Naive thymus-derived CD8-positive, alpha-beta T cell (primary cell): ENCODE measurements around the gene NOPCHAP1. TPM values are rescaled to one million over a fixed set of nuclear protein-coding genes. Genes with fewer than 3 reads are reported as not detected.

Experiments
- ATAC-seq, 2 donors: fragments of 150-1000 bp; cut with Tn5 transposase in 1 of 2; sonication (Bioruptor Pico), chemical (Tn5 transposase) in 1 of 2; 1 replicate in 1 of 2; 2 replicates in 1 of 2; pipeline ENCODE4 v1.10.0; 2021; ENCODE audit warnings: mild to moderate bottlenecking in 2 of 2, moderate library complexity in 2 of 2
- POLR2A ChIA-PET: fragments of 350-600 bp; sonication (Branson Sonifier 250); formaldehyde crosslinking; loops from one replicate; lab custom pipeline; 2021; ENCODE audit warnings: antibody characterized with exemption; lab: Charles Lee
- DNase-seq, 10 donors: peaks; one replicate each; pipeline versions ENCODE4 v3.0.0 to v3.0.0-alpha.2; 2020 to 2022
- H3K27ac Mint-ChIP-seq, 10 donors: one replicate each; pipeline ENCODE4 v1.8.0; 2020 to 2022; ENCODE audit warnings: mild to moderate bottlenecking in 10 of 10, mixed read lengths in 10 of 10, moderate library complexity in 4 of 10, inconsistent platforms in 1 of 10
- H3K27me3 Mint-ChIP-seq, 5 donors: one replicate each; pipeline ENCODE4 v1.8.0; 2021 to 2022; ENCODE audit warnings: mixed read lengths in 5 of 5
- H3K36me3 Mint-ChIP-seq, 3 donors: one replicate each; pipeline ENCODE4 v1.8.0; 2020 to 2022; ENCODE audit warnings: mixed read lengths in 3 of 3, mild to moderate bottlenecking in 2 of 3, inconsistent platforms in 1 of 3
- H3K4me1 Mint-ChIP-seq, 4 donors: one replicate each; pipeline ENCODE4 v1.8.0; 2021 to 2022; ENCODE audit warnings: mixed read lengths in 4 of 4
- H3K4me3 Mint-ChIP-seq, 10 donors: one replicate each; pipeline ENCODE4 v1.8.0; 2020 to 2022; ENCODE audit warnings: mild to moderate bottlenecking in 10 of 10, mixed read lengths in 10 of 10, moderate library complexity in 6 of 10, inconsistent platforms in 1 of 10
- H3K9me3 Mint-ChIP-seq, 9 donors: one replicate each; pipeline ENCODE4 v1.8.0; 2020 to 2022; ENCODE audit warnings: mixed read lengths in 9 of 9, mild to moderate bottlenecking in 3 of 9, inconsistent platforms in 1 of 9, moderate library complexity in 1 of 9
- polyA plus RNA-seq, 3 donors: library from polyadenylated mRNA; unstranded; fragments of 300-500 nt; fragmentation: Illumina TruSeq; gene quantifications; one replicate each; pipeline ENCODE4 v1.2.3, GENCODE V29; 2021
- total RNA-seq, 8 experiments: library from RNA in 2 of 8; stranded (reverse) in 2 of 8; gene quantifications; one replicate each; pipeline ENCODE4 v1.2.3 and lab custom pipeline; 2021 to 2026

Gene NOPCHAP1
- total and polyA plus RNA-seq, 5 experiments from 2014 or later = 15.4 to 25.8 (median 16.8) TPM

DNA sequence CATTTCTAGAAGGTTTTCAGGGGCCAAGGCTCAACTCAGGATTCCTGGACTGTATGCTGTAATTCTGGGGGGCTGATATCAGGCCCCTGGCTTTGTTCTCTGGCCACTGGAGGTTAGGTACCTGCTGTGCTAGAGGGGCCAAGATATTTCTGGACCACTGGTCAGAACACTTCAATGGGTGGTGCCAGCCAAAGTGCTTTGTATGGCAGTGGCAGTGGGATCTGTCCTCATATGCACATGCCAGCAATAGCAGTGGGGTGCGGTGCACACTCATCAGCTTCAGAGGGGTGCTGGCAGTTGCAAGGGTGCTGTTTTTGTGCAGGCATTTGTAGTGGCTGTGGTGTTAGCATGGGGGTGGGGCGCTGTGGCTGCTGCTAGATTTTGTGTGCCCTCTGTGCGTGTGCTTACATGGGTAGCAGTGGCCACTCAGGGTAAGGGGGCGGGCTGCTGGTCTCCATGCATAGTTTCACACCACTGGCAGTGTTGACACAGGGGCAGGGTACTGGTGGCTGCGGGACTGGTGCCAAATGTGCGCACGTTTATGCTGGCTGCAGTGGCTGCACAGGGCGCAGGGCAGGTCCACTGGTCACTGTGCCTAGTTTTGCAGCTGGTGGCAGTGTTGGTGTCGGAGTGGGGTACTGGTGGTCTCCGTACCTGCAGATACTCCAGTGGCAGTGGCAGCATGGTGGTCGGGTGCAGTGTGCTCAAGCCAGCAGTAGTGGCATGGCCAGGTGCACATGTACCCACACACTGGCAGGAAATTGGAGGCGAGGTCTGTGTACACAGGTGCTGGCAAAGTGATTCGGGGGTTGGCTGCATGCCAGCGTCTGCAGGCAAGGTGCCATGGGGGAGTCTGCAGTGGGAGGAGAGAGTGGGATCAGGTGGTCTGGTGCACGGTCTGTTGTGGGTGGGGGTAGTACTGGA lies 12.6 kb downstream of the NOPCHAP1 start:
- H3K4me3 Mint-ChIP-seq = peak overlapping the region in 6 of 10 donors; percentile 10 to 41 (median 32)
- DNase-seq (peak in 4 of 10 donors; percentile 8 to 68 (median 26)), ATAC-seq (peak in 1 of 2 donors; percentile 74)
- peaks cover 0 to 21% (median 10%) of the 10 kb centered on the region in 9 donors for H3K9me3 Mint-ChIP-seq
- peaks cover 46 to 91% (median 81%) of the 10 kb centered on the region in 3 donors for H3K36me3 Mint-ChIP-seq
- no peaks in the 10 kb centered on the region for H3K27me3 Mint-ChIP-seq
- POLR2A ChIA-PET = no interaction called here
- H3K4me1 Mint-ChIP-seq = peaks cover 13 to 29% (median 19%) of the 10 kb centered on the region in 4 donors
- peak overlapping the region in 4 of 10 donors; percentile 32 to 75 (median 52) for H3K27ac Mint-ChIP-seq

GRCh38 chr12:104999347-104999685 lies 13.2 kb downstream of the NOPCHAP1 start:
- peaks cover 0 to 21% (median 10%) of the 10 kb centered on the region in 9 donors for H3K9me3 Mint-ChIP-seq
- H3K4me1 Mint-ChIP-seq = peaks cover 13 to 29% (median 19%) of the 10 kb centered on the region in 4 donors
- no peaks in the 10 kb centered on the region for H3K27me3 Mint-ChIP-seq
- H3K36me3 Mint-ChIP-seq = peaks cover 46 to 91% (median 81%) of the 10 kb centered on the region in 3 donors
- peak overlapping the region in 2 of 10 donors; percentile 11 to 34 for H3K4me3 Mint-ChIP-seq
- DNase-seq (no peak), ATAC-seq (no peak)
- POLR2A ChIA-PET = no interaction called here
- H3K27ac Mint-ChIP-seq = peak overlapping the region in 2 of 10 donors; percentile 40 to 75

DNA sequence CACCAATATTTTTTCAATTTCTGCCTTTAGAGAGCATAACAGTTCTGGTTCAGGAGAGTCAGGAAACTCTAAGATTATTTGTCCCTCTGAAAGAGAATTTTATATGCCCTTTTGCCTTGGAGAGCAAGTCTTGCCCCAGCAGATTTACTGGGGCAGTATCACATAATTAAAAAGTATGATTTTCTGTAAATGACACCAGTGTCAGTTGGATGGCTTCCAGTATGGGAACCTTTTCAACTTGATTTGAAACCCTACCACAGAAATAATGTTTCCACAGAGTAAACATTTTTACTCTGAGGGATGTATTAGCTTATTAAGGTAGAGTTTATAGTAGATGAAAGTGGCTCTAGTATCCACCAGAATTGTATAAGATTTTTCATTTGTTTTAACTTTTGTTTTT lies 15.4 kb downstream of the NOPCHAP1 start:
- Mint-ChIP-seq H3K4me1 (peaks cover 15 to 31% (median 19%) of the 10 kb centered on the region in 4 donors), H3K27me3 (no peaks in the 10 kb centered on the region), H3K4me3 (no peak overlapping the region), H3K36me3 (peaks cover 47 to 90% (median 81%) of the 10 kb centered on the region in 3 donors), H3K9me3 (peaks cover 0 to 21% (median 10%) of the 10 kb centered on the region in 9 donors), H3K27ac (no peak overlapping the region)
- POLR2A ChIA-PET = no interaction called here
- no peak for ATAC-seq
- no peak for DNase-seq

DNA sequence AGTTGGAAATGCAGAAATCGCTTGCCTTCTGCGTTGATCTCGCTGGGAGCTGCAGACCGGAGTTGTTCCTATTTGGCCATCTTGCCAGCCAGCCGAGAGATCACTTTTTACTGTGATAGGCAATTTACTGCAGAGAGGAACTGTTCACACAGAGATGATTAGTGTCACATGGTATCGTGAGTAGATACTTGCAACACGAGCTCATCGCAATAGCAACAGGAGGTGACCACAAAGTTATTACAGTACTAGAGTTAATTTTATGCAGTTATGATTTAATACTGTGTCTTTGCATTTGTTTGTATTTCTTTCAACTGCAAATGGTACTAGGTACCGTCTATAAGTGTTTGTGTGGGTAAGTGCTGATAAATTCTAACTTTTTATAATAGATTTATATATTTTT lies 27.8 kb downstream of the NOPCHAP1 start:
- Mint-ChIP-seq H3K4me3 (no peak overlapping the region), H3K27me3 (no peaks in the 10 kb centered on the region), H3K27ac (no peak overlapping the region), H3K36me3 (peaks cover 31 to 79% (median 58%) of the 10 kb centered on the region in 3 donors), H3K9me3 (peaks cover 0 to 30% (median 12%) of the 10 kb centered on the region in 9 donors), H3K4me1 (peaks cover 0 to 8% (median 2%) of the 10 kb centered on the region in 4 donors)
- ATAC-seq (no peak), DNase-seq (no peak)
- POLR2A ChIA-PET = no interaction called here

- no peak for ATAC-seq
- Mint-ChIP-seq H3K4me3 (no peak overlapping the region), H3K27me3 (no peaks in the 10 kb centered on the region), H3K36me3 (peaks cover 28 to 75% (median 51%) of the 10 kb centered on the region in 3 donors), H3K4me1 (peaks cover 0 to 8% (median under 1%) of the 10 kb centered on the region in 4 donors), H3K27ac (no peak overlapping the region), H3K9me3 (peaks cover 0 to 28% (median 12%) of the 10 kb centered on the region in 9 donors)
- POLR2A ChIA-PET = no interaction called here
- no peak for DNase-seq
Measured at GRCh38 chr12:105014603-105015002, 28.5 kb downstream of the NOPCHAP1 start.

DNA sequence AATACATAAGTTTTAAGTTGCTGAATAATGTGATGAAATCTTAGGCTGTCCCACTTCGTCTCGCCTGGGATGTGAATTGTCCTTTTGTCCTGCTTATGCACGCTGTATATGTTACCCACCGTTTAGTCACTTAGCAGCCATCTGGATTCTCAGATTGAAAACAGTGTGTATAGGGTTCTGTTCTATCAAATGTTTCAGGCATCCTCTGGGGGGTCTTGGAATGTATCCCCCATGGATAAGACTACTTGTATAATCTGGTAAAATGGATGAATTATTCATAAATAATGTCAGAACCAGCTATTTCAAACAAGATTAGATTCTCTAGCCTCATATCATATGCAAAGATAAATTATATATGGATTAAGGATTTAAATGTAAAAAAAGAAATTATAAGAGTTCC lies 29.4 kb downstream of the NOPCHAP1 start:
- Mint-ChIP-seq H3K27me3 (no peaks in the 10 kb centered on the region), H3K27ac (no peak overlapping the region), H3K4me3 (no peak overlapping the region), H3K4me1 (peaks cover 0 to 8% (median 0%) of the 10 kb centered on the region in 4 donors), H3K36me3 (peaks cover 20 to 65% (median 42%) of the 10 kb centered on the region in 3 donors), H3K9me3 (peaks cover 0 to 21% (median 8%) of the 10 kb centered on the region in 9 donors)
- POLR2A ChIA-PET = interaction anchor here (0.7 kb wide), 1 partner anchor 1038 kb away, joined by 3 read pairs; no protein-coding TSS in a partner anchor
- ATAC-seq = no peak
- no peak for DNase-seq

- Mint-ChIP-seq H3K36me3 (peaks cover 0 to 41% (median 18%) of the 10 kb centered on the region in 3 donors), H3K4me3 (no peak overlapping the region), H3K4me1 (peaks cover 0 to 2% (median 0%) of the 10 kb centered on the region in 4 donors), H3K27me3 (no peaks in the 10 kb centered on the region), H3K27ac (no peak overlapping the region), H3K9me3 (no peaks in the 10 kb centered on the region)
- no peak for DNase-seq
- ATAC-seq = no peak
- POLR2A ChIA-PET = no interaction called here
Measured at GRCh38 chr12:105018012-105018411, 31.9 kb downstream of the NOPCHAP1 start.

GRCh38 chr12:105018776-105019175 lies 32.7 kb downstream of the NOPCHAP1 start:
- no peak overlapping the region for H3K4me3 Mint-ChIP-seq
- H3K27ac Mint-ChIP-seq = no peak overlapping the region

DNA sequence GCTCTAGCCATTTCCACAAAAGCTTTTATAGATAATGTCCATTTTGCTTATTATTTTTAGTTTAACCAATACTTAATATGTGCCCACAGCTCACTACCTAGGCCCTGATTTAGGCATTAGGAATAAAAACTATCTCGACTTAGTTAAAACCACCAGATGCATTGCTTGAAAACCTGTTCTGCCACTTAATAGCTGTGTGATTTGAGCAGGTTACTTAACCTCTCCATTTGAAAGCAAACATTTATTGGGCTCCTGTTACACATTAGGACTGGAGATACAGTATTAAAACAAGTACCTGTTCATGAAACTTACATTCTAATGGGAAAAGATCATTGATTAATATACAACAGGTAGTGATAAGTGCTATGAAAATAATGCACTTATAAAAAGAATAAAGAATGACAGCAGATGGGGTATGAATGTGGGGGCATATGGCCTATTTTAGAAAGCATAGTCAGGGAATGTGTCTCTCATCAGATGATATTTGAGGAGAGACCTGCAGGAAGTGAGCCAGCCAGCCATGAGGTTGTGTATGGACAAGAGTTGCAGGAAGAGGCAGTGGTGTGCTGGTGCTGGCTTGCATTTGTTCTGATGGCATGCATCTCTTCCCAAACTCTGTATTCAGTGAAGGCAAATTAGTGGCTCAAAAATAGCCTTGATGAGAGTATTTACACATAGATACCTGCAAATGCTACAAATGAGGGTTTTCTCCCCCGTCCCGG lies 34.3 kb downstream of the NOPCHAP1 start:
- DNase-seq (no peak), ATAC-seq (no peak)
- H3K27ac Mint-ChIP-seq = no peak overlapping the region
- peaks cover 0 to 2% (median 0%) of the 10 kb centered on the region in 4 donors for H3K4me1 Mint-ChIP-seq
- H3K4me3 Mint-ChIP-seq = no peak overlapping the region
- POLR2A ChIA-PET = no interaction called here
- no peaks in the 10 kb centered on the region for H3K9me3 Mint-ChIP-seq
- no peaks in the 10 kb centered on the region for H3K27me3 Mint-ChIP-seq
- H3K36me3 Mint-ChIP-seq = peaks cover 0 to 21% (median 18%) of the 10 kb centered on the region in 3 donors

More at GRCh38 chr12:105018776-105019175, 32.7 kb downstream of the NOPCHAP1 start:
- Mint-ChIP-seq H3K9me3 (no peaks in the 10 kb centered on the region), H3K27me3 (no peaks in the 10 kb centered on the region), H3K36me3 (peaks cover 0 to 33% (median 18%) of the 10 kb centered on the region in 3 donors), H3K4me1 (peaks cover 0 to 2% (median 0%) of the 10 kb centered on the region in 4 donors)
- POLR2A ChIA-PET = no interaction called here
- DNase-seq (no peak), ATAC-seq (no peak)

- no peaks in the 10 kb centered on the region for H3K27me3 Mint-ChIP-seq
- no peaks in the 10 kb centered on the region for H3K36me3 Mint-ChIP-seq
- no peak overlapping the region for H3K4me3 Mint-ChIP-seq
- POLR2A ChIA-PET = no interaction called here
- no peak for DNase-seq
- H3K27ac Mint-ChIP-seq = no peak overlapping the region
- no peaks in the 10 kb centered on the region for H3K9me3 Mint-ChIP-seq
- ATAC-seq = no peak
- peaks cover 0 to 2% (median 0%) of the 10 kb centered on the region in 4 donors for H3K4me1 Mint-ChIP-seq
Measured at GRCh38 chr12:105024928-105025327, 38.8 kb downstream of the NOPCHAP1 start.

DNA sequence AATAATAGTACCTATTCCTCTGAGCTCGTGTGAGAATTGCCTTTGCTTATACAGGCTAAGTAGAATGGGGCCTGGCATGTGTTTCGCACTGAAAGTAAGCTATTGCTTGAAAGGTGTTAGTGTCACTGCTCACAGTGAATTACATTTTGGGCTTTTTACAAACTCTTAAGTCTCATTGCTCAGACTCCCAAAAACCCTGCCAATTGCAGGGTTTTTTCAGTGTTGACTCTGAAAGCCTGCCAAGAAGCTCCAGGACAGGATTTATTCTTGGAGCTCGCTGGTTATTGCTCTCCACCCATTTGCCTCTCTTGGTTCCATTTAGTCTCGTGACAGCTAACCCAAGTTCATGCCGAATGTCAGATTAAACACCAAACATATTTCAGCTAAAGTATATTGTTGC lies 39.8 kb downstream of the NOPCHAP1 start:
- no peaks in the 10 kb centered on the region for H3K27me3 Mint-ChIP-seq
- H3K4me3 Mint-ChIP-seq = no peak overlapping the region
- DNase-seq (no peak), ATAC-seq (no peak)
- no peak overlapping the region for H3K27ac Mint-ChIP-seq
- no peaks in the 10 kb centered on the region for H3K9me3 Mint-ChIP-seq
- POLR2A ChIA-PET = no interaction called here
- no peaks in the 10 kb centered on the region for H3K36me3 Mint-ChIP-seq
- peaks cover under 1 to 2% (median 2%) of the 10 kb centered on the region in 4 donors for H3K4me1 Mint-ChIP-seq

GRCh38 chr12:105026411-105026810 lies 40.3 kb downstream of the NOPCHAP1 start:
- Mint-ChIP-seq H3K36me3 (no peaks in the 10 kb centered on the region), H3K9me3 (no peaks in the 10 kb centered on the region), H3K4me1 (peaks cover 5 to 7% (median 7%) of the 10 kb centered on the region in 4 donors), H3K27ac (no peak overlapping the region), H3K4me3 (no peak overlapping the region), H3K27me3 (no peaks in the 10 kb centered on the region)
- DNase-seq (no peak), ATAC-seq (no peak)
- POLR2A ChIA-PET = no interaction called here
